ENCODE results near the gene PTPRG.

The PTPRG gene

GRCh38 chr3:62193586-62194345, 632.4 kb downstream of the PTPRG start:
- no peak for DNase-seq (ENCODE audit: low read depth)

DNA sequence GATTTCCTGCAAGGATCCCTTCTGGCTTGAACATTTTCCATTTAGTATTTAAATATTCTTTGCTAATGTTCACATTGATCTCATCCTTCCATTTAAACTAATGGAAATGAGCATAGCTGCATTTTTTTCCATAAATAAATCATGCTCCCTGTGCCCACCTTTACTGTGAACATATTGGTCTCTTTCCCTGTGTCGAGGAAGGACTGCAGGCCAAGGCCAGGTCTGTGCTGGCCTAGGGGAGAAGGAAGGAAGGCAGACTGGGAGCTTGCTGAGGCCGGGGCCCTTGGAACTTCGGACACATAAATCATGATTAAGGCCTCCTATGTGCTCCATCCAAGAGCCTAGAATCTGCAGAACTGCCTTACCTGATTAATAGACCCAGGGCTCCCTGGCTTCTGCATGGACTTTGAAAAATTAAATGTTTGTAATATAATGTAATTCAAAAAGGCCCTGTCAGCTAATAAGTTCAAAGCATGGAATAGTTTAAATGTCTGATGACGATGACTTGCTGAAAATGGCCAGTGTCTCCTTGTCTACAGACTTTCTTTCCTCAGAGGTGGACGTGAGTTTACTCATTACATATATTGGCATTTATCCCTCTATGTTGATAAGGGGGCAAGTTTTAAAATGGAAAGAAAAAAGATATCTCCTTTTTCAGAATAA, 636.1 kb downstream of the PTPRG start:
- DNase-seq (ENCODE audit: low read depth): no peak

DNA sequence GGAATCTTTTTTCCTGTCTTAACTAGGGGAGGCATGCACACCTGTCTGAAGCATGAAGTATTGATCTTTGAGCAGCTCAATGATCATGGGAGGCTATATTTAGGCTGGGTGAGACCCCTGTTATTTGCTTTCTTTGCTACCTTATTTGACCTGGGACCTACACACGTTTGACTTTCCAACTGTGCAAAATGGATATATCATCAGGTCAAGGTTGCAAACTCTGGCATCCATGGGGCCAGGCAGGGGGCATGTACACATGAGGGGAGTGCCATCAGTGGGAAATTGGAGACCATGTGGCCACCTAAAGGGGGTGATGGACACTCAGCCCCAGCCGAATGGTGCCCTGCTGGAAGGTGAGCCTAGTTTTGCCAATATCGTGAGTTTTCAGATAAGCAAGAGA, 637.8 kb downstream of the PTPRG start:
- DNase-seq (ENCODE audit: low read depth): no peak

GRCh38 chr3:62201438-62202035, 640.2 kb downstream of the PTPRG start:
- DNase-seq (ENCODE audit: low read depth): no peak

GRCh38 chr3:62203152-62203551, 641.8 kb downstream of the PTPRG start:
- no peak for DNase-seq (ENCODE audit: low read depth)

DNA sequence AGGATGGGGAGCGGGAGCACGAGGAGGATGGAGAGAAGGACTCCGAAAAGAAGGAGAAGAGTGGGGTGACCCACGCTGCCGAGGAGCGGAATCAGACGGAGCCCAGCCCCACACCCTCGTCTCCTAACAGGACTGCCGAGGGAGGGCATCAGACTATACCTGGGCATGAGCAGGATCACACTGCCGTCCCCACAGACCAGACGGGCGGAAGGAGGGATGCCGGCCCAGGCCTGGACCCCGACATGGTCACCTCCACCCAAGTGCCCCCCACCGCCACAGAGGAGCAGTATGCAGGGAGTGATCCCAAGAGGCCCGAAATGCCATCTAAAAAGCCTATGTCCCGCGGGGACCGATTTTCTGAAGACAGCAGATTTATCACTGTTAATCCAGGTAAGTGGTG, 642.2 kb downstream of the PTPRG start:
- DNase-seq (ENCODE audit: low read depth): no peak

GRCh38 chr3:62207197-62207596, 645.8 kb downstream of the PTPRG start:
- no peak for DNase-seq (ENCODE audit: low read depth)

DNA sequence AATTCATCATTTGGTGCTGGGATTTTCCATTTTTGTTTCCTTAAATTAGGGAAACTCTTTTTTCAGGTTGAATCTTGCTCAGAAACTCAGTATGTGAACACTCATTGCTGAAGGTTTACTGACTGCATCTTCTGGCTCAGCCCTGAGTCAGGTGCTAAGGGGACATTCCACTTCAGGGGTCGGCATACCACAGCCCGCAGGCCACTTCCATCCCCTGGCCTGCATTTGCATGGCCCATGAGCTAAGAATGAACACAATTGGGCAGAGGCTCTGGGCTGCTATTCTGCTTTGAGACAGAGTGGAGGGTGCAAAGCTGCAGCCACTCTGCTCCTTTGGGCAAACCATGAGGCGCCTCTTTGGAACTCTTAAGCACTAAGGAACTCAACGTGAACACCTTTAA, 647.0 kb downstream of the PTPRG start:
- DNase-seq (ENCODE audit: low read depth): no peak

- DNase-seq (ENCODE audit: low read depth): no peak
These were observed 647.7 kb downstream of the PTPRG start for GRCh38 chr3:62209101-62209500.

DNA sequence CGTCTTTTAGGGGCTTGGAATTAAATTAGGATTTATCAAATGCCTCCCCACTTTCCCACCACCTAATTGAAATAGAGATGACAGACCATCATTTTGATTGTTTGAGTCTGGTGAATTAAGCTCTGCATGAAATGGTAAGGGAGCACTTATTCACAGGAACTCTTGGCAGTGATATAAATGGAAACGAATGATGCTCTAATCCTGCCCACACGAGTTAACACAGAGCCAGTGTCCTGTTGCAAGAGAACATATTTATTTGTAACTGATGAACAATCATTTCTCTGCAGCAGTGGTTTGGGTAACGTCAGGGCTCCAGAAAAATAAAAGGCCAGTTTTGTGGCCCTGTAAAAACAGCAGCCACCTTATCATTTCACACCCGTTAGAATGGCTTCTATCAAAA, 648.6 kb downstream of the PTPRG start:
- DNase-seq (ENCODE audit: low read depth): no peak

- no peak for DNase-seq (ENCODE audit: low read depth)
These were observed 650.5 kb downstream of the PTPRG start for GRCh38 chr3:62211675-62212429.

- no peak for DNase-seq (ENCODE audit: low read depth)
These were observed 653.5 kb downstream of the PTPRG start for GRCh38 chr3:62214850-62215249.

DNA sequence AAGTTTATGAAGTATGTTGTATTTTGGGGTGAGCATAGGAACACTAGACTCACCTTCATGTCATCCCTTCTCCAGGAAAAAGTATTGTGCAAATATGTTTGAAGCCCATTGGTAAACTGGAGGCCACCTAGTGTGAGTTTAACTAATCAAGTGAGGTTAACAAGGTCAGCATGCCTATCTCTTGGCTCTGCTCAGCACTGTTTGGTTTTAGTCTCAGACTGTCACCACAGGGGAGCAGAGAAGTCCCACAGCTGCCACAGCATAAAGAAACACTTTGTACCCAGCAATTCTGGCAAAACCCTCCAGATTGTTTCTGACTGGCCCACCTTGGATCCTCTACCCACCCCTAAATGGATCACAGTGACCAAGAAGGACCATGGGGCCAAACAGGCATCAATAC, 659.2 kb downstream of the PTPRG start:
- DNase-seq (ENCODE audit: low read depth): no peak

DNA sequence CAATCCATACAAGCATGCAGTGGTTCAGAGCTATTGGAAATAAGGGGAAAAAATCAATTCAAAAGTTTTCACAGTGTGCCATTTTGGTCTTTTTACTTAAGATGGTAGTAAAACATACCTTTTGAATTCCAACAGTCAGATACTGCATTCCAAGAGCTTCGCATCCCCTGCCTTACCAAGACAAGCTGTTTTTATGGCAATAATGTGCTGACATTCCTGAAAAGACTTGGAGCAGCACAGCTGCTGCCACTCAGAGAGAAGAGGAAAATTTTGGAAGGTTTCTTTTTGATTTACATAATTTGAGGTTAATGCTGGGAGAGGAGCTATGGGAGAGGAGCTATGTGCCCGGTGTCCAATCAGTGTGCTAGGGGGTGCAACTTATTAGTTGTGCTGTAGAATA, 663.7 kb downstream of the PTPRG start:
- no peak for DNase-seq (ENCODE audit: low read depth)

GRCh38 chr3:62226601-62227339, 665.4 kb downstream of the PTPRG start:
- no peak for DNase-seq (ENCODE audit: low read depth)

GRCh38 chr3:62228467-62228866, 667.1 kb downstream of the PTPRG start:
- no peak for DNase-seq (ENCODE audit: low read depth)

GRCh38 chr3:62229211-62229610, 667.8 kb downstream of the PTPRG start:
- DNase-seq (ENCODE audit: low read depth): no peak

- no peak for DNase-seq (ENCODE audit: low read depth)
These were observed 668.5 kb downstream of the PTPRG start for GRCh38 chr3:62229908-62230307.

DNA sequence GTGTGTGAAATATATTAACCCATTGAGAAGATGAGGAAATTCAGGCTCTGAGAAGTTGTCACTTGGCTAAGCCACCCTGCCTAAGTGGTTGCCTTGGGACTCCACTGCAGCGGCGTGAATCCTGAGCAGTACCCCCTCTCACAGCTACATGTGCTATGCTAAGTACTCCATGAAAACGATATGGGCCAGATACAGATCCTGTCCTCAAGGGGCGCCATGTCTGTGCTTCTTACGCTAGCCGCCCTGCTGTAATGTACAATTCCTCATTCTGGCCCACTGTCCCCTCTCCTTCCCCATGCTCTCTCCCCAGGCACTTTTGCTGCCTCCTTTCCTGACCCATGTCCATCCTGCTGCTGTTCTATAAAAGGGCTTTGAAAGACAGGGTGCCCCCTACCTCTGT, 671.7 kb downstream of the PTPRG start:
- DNase-seq (ENCODE audit: low read depth): no peak

- DNase-seq (ENCODE audit: low read depth): no peak
These were observed 674.6 kb downstream of the PTPRG start for GRCh38 chr3:62236016-62236415.

DNA sequence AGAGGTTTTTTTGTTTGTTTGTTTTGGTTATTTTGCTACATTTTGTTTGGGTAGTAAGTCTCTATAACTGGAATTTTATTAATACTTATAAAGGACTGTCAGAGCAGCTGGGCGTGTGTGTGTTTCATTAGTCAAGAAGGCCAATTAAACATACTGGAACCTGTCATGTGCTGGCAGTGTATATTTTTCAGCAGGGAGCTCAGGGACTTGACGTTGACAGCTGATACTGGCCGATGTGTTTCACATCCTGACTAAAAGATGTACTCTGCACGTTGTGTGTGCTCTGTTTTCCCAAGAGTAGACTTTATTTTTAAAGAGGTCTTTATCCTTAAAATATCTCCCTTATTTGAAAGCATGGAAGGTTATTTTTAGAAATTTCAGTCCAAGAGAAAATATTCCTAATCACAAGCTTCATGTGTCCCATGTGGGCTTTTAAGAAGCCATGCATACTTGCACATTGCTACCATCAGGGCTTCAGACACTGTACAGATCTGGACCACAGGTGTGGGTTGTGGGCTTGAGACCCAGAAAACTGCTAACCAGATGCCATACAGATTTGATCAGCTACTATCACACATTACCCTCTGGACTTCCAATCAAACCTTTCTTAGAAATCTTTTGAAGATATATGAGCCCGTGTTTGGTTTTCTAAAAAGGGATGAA, 676.0 kb downstream of the PTPRG start:
- DNase-seq (ENCODE audit: low read depth): no peak
